SH-SY5Y (cell line): ENCODE measurements around the gene KRT83.

Source experiments
- GATA2 ChIP-seq: IDR thresholded peaks from 2 replicates; pipeline ENCODE4 v1.6.1; 2011; ENCODE audit warnings: mild to moderate bottlenecking, low read depth, low read length
- GATA3 ChIP-seq: IDR thresholded peaks from 2 replicates; pipeline ENCODE4 v1.6.1; 2011; ENCODE audit warnings: low read depth, mild to moderate bottlenecking, low read length, moderate library complexity

KRT83 gene

DNA sequence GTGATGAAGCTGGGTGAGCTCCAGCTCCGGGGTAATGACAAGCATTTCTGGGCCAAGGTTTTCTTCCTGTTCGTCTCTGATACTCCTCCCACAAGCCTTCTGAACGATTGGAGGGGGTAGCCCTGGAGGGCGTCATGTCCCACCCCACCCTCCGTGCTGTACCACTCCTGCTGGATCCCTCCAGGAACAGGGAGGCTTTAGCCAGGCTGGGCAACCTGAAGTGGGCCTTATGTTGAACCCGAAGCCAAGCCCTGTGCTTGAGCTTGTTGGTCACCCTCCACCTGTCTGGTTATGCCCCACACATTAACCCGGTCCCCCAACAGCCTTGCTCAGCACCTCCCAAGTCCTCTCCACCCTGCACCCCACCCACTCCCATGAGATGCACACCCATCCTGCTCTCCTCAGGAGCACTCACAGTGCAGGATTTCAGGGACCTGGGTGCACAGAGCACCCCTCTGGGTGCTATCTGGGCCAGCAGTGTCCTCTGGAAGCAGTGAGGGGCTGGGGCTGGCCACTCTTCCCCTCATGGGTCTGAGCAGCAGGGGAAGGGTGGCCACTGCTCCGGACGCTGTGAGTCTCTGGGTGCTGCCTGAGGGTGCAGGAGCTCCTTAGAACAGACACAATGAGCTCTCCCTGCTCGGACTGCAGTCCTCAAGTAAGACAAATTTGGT is 6.8 kb upstream of the KRT83 start:
- no peak for TF ChIP-seq GATA2
- TF ChIP-seq GATA3, result no peak

DNA sequence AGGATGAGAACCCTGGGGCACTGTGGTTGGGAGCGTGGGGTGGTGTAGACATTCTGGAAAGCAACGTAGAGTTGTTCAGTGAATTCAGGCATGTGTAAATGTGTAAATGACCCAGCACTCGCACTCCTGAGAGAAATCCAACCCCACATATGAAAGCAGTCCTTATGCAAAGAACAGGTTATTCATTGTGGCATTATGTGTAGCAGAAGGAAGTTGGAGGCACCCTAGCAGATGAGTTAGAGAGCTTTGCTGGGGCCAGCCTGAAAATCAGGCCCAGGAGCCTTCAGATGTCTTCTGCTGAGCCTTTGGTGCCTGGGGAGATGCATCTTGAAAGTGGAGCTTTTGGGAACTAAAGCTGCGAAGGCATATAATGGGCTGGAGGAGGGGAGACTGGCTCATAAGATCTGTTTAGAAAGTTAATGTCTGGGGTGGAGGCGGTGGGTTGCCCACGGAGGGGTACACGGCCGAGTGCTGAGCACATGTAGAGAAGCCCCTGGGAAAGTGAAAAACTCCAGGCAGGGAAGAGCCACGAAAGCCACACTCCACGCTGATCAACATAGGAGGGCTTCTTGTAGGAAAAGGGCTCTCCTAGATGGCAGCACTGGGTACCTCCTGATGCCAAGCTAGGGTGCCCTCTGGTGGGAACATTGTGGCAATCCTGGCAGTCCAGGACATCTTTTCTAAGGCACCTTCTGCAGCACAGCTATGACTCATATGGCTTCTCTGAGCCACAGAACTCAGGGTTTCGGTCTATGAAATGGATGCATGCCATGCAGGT is 6.0 kb upstream of the KRT83 start:
- no peak for TF ChIP-seq GATA3
- TF ChIP-seq GATA2, result no peak

DNA sequence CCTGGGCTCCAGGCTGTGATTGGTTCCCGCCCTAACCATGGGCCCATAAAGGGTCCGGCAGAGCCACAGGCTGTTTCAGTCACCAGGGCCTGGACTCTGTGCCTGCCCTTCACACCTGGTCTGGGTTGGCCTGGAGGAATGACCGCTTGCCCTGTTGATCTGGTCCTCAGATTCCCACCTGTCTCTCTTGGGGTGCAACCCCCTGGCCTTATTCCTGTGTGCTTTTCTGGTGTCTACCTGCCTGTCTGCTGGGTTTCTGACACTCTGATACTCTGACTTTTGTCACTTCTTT is 2.9 kb upstream of the KRT83 start:
- TF ChIP-seq GATA3 (no peak), GATA2 (no peak)

DNA sequence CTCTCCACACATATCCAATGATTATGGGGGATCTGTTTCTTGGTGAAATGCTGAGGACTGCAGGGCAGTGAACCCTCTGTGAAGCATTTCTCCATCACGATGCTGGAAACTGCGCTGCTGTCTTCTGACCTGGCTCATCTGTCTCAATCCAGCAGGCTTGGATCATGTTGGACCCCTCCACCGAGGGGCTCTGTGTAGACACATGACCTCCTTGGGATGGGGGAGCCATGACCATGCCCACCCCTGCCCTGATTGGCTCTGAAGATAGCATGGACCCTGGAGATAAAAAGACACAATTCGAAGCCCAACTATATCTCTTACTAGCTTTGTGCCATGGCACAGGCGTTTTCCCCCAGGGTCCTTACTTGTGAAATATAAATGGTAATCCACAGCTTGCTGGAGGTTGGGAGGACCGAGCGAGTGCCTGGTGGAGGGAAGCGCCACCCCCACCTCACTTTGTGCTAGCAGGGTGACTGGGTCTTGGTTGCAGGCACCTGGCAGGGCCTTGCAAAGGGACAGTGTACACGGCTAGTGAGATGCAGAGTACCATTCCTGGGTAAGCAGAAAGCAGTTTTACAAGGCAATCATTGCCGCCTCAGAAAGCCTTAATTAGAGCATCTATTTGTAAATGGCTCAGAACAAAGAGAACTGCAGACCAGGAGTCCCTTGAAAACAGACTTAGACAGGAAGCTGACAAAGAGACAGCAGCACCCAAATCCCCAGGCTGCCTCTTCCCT is 2.4 kb upstream of the KRT83 start:
- TF ChIP-seq GATA2 (no peak), GATA3 (no peak)

DNA sequence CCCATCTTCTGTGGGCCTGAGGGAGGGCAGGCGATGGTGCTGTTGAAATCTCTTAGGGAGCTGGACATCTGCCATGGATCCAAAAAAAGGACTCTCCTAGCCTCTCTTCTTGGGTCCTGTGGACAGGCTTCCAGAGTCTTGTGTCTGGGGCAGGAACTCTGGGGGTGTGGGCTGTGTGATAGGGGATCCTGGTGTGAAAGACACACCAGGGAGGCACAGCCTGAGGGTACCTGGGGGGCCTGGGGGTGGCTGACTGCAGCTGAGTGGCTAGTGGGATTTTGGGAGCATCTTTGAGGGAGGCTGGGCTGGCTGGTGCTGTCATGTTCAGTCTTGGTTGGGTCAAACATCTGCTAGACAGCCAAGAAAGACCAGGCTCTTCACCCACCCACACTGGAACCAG is 1.8 kb upstream of the KRT83 start:
- no peak for TF ChIP-seq GATA3
- TF ChIP-seq GATA2, result no peak

DNA sequence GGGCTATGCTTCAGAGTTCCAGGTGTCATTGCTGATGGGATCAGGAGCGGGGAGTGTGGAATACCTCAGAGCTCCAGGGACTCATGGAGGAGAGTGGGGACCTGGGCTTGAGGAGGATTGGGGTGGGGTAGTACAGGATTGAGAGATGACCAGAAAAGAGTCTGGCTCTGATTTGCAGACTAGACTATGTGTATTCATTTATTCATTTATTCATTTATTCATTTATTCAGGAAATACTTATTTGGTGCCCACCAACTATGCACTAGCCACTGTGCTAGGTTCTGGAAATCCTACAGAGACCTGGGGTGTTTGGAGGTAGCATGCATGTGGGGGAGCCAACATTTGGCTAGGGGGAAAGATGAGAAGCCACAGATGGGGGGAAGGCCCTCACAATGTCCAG is 871 bp upstream of the KRT83 start:
- no peak for TF ChIP-seq GATA3
- TF ChIP-seq GATA2, result no peak

DNA sequence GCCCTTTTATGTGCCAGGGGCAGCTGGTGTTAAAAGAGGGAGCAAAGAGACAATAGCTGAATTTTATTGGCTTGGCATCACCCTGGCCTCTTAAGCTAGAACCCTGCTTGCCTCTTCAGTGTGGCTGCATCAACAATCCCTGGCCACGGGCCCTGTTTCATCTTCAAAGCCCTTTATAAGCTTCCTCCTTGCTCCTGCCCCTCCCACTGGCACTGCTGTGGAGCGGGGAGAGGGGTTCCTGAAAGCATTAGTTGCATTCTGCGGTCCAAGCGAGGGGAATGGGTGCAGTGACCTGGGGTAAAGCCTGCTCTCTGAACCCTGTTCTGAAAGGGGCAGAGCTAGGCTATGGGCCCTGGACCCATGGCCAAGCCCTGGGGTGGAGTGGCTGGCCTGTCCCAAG is 220 bp upstream of the KRT83 start:
- TF ChIP-seq GATA3 (no peak), GATA2 (no peak)

DNA sequence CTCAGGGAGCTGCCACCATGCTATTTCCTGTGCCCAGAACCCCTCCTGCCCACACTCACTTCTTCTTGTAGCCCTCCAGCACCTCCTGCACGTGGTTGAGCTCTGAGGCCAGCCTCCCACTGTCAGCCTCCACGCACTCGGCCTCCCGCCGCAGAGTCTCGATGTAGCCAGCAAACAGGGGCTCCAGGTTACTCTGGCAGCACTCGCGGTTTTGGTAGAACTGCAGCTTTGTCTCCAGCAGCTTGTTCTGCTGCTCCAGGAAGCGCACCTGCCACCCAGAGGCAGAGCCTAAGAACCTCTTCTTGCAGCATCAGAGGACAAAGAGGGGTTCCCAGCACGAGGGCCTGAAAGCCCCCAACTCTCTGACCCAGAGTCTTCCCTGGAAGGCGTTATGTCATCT is 2.1 kb downstream of the KRT83 start:
- no peak for TF ChIP-seq GATA2

DNA sequence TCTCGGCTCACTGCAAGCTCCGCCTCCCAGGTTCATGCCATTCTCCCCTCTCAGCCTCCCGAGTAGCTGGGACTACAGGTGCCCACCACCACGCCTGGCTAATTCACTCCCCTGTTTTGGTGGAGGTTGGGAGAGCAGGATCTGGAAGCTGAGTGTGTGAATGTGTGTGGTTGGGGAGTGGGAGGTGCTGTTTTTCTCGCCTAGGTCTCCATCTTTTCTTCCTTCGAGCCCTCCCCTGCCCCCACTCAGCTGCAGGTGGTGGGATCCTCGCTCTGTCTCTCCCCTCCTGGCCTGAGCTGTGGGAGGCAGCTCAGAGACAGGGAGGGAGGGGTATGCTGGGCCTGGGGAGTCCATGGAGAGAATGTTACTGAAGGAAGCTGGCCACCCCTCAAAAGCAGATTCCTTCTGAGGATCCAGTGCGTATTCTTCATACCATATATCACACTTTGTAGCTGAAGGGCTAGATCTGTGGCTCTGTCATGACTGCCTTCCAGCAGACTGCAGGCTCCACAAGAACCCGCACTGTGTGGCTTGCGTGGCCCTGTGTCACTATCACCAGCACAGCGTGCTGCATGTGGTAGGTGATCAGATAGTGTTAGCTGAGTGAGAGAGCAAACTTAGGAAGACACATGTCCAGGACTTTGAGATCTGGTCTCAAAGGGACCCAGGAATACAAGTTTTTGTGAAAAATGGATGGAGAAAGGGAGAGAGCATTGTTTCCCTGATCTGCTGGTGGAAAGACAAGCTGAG is 2.8 kb downstream of the KRT83 start:
- TF ChIP-seq GATA2 (no peak), GATA3 (no peak)

DNA sequence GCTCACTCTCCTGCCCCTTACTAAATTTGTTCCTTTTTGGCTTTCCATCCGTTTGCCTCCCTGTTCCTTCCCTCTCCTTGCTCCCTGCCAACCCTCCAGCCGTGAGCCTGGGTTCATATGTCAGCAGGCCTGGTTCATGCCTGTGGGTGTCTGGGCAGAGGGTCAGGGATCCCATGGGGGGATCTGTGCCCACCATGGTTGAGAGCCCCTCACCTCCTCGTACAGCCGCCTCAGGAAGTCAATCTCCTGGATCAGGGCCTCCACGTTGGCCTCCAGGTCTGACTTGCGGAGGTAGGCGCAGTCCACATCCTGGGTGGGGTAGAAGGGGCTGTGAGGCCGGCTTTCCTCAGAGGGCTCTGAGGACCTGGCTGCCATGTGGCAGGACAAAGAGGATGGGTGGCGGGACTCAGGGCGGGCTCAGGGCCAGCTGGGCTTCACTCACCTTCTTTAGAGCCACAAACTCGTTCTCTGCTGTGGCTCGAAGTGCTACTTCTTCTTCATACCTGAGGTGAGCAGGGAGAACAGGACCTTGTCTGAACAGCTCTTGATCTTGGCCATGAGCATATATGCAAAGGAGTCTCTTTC is 3.6 kb downstream of the KRT83 start:
- TF ChIP-seq GATA2 (no peak), GATA3 (no peak)

DNA sequence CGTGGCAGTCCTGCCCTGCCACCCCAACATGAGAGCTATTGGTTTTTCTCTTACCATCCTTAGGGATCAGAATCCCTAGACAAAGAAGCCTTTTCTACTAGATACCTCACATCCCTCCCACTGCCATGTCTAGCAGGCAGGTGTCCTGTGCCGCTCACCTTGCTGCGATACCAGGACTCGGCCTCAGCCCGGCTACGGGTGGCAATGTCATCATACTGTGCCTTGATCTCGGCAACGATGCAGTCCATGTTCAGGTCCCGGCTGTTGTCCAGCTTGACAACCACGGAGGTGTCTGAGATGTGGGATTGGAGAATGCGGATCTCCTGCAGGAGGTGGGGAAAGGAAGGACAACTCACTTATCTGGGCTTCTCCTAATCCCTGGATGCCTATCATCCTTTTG is 4.5 kb downstream of the KRT83 start:
- no peak for TF ChIP-seq GATA2
- TF ChIP-seq GATA3, result no peak

DNA sequence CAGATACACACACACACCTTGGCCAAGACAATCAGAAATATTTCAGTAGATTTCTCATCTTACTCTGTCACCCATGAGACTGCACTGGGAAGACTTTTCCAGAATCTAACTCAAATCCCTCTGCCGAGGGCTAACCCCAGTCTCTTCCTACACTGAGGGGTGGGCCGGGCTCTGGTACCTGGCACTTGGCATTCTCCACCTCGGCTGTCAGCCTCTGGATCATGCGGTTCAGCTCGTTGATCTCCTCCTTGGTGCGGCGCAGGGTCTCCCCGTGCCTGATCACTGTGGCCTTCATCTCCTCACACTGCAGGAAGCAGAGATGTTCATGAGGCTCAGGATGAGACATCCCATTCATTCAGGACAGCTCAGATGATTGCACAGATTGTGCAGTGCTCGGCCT is 4.9 kb downstream of the KRT83 start:
- no peak for TF ChIP-seq GATA2
- no peak for TF ChIP-seq GATA3

DNA sequence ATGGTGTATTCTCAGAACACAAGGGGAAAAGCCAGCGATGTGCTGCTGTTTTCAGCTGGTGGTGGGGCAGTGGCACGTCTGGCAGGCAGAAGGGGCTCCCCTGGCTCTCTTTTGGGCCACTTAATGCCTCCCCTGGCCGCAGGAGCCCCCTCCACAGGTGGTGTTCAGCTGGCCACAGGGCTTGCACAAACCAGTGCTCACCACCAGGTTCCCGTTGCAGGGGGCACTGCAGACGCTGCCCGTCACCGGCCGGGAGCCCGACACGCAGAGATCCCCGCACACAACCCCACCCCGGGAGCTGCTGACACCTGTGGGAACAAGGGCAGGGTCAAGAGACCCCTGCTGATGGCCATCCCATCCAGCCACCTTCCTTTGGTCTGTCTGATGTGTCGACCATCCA is 6.7 kb downstream of the KRT83 start:
- no peak for TF ChIP-seq GATA2
- TF ChIP-seq GATA3, result no peak

DNA sequence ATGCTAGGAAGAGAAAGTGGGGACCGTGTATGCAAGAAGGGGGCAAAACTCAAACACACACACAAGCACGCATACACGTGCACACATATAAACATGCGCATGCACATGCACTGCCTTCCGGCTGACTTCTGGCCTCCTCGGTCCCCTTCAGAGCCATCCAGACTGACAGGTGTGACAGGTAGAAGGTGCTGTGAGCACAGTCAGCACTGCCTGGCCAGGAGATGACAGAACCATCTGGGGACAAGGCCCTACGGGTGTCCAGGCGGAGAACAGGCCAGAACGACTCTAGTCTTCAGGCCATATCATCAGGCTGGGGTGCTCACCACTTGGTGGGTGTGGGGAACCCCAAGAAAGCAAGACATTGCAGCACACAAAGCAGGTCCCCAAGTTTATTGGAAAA is 7.3 kb downstream of the KRT83 start:
- TF ChIP-seq GATA2 (no peak), GATA3 (no peak)

DNA sequence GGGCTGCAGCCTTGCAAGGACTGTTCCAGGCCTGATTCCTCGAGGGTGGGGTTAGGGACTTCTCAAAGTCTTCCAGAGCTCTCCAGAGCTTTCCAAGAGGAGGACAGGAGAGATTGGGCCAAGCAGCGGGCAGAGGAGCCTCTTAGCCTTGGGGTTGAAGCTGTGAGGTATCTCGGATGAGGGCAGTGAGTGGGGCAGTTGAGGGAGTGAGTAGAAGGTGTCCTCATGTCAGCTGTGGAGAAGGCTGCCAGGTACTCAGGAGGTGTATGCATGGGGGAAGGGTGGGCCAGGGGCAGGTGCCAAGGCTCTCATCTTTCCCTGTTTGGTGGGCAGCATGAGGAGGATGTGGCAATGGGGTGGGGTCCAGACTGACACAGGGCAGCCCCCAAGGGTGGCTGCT is 7.7 kb downstream of the KRT83 start:
- TF ChIP-seq GATA3, result no peak
- no peak for TF ChIP-seq GATA2
